Measurements from ENCODE around the gene SUCLG2. TPM values are rescaled to one million over a fixed set of nuclear protein-coding genes. Genes with fewer than 3 reads are reported as not detected.

Gene SUCLG2
- total RNA-seq, 2 experiments from 2014 or later: 28.3 to 44.7 TPM

DNA sequence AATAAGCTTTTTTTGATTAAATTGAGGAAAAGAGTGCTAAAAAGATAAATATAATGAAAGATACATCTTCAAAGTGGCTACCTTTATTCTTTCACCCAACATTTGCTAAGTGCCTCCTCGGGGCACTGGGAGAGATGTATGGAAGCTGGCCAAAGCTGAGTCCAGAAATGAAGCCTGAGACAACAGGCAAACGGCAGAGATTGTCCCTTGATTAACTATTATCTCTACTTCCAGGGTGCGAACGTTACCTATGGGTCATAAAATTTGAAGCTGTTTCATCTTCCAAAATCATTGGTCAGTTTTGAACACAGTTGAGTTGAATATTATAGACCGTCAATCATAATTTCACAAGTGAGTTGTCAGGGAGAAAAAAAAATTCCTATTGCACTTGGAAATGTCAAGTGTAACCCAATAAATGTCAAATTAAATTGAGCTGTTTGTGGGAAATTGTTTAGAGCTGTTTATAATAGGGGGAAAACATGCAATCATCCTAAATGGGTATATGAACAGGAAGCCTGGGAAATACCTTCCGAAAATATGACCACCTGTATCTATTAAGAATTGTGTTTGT, 73.9 kb downstream of the SUCLG2 start:
- no peak overlapping the region for H3K4me3 ChIP-seq (ENCODE audit: low read depth, low read length, poor library complexity, severe bottlenecking)
- H3K9me3 ChIP-seq (ENCODE audit: low read length): peaks cover 5% of the 10 kb centered on the region; the same call in 1 of the 2 replicates
- peaks cover 5% of the 10 kb centered on the region for H3K4me1 ChIP-seq (ENCODE audit: insufficient read depth, low read length, poor library complexity, severe bottlenecking)
- peaks cover 22% of the 10 kb centered on the region for H3K36me3 ChIP-seq (ENCODE audit: insufficient read depth, low read length)
- intact Hi-C loops (cut with micrococcal nuclease; ENCODE audit: unreplicated experiment): no loop called here
- H3K27ac ChIP-seq (ENCODE audit: low read depth, low read length, poor library complexity, severe bottlenecking): no peak overlapping the region
- no peaks in the 10 kb centered on the region for H3K79me2 ChIP-seq (ENCODE audit: insufficient read depth, low read depth, low read length)
- CTCF ChIA-PET (ENCODE audit: unreplicated experiment): no interaction called here
- no peak for TF ChIP-seq EZH2phosphoT487 (IDR thresholded peaks at IDR 0.05; ENCODE audit: borderline replicate concordance, low read depth, low read length)
- TF ChIP-seq, protein P1, sequence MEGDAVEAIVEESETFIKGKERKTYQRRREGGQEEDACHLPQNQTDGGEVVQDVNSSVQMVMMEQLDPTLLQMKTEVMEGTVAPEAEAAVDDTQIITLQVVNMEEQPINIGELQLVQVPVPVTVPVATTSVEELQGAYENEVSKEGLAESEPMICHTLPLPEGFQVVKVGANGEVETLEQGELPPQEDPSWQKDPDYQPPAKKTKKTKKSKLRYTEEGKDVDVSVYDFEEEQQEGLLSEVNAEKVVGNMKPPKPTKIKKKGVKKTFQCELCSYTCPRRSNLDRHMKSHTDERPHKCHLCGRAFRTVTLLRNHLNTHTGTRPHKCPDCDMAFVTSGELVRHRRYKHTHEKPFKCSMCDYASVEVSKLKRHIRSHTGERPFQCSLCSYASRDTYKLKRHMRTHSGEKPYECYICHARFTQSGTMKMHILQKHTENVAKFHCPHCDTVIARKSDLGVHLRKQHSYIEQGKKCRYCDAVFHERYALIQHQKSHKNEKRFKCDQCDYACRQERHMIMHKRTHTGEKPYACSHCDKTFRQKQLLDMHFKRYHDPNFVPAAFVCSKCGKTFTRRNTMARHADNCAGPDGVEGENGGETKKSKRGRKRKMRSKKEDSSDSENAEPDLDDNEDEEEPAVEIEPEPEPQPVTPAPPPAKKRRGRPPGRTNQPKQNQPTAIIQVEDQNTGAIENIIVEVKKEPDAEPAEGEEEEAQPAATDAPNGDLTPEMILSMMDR (conservative IDR thresholded peaks at IDR 0.05; ENCODE audit: low read length): no peak
- H4K20me1 ChIP-seq (ENCODE audit: insufficient read depth, low read length): no peaks in the 10 kb centered on the region
- H3K4me2 ChIP-seq (ENCODE audit: low read length): no peak overlapping the region
- H3K9me2 ChIP-seq (ENCODE audit: insufficient read depth, low read length): no peaks in the 10 kb centered on the region
- BruUV-seq (replicated peaks): no TSS peak
- POLR2A ChIA-PET: interaction anchor here (0.6 to 1.4 kb wide), 5 partner anchors 16 to 209 kb away, joined by 3 to 4 read pairs (median 3); no protein-coding TSS in a partner anchor
- H2AFZ ChIP-seq (ENCODE audit: low read length): no peak overlapping the region
- DNase-seq (ENCODE audit: low spot score): no peak

GRCh38 chr3:67578416-67578815, 76.0 kb downstream of the SUCLG2 start:
- no peak overlapping the region for H3K4me2 ChIP-seq (ENCODE audit: low read length)
- CTCF ChIA-PET (ENCODE audit: unreplicated experiment): no interaction called here
- no peaks in the 10 kb centered on the region for H3K9me3 ChIP-seq (ENCODE audit: low read length)
- H3K36me3 ChIP-seq (ENCODE audit: insufficient read depth, low read length): peaks cover 5% of the 10 kb centered on the region; the same call in 1 of the 2 replicates
- H3K4me1 ChIP-seq (ENCODE audit: insufficient read depth, low read length, poor library complexity, severe bottlenecking): no peaks in the 10 kb centered on the region
- no TSS peak for BruUV-seq (replicated peaks)
- no peaks in the 10 kb centered on the region for H4K20me1 ChIP-seq (ENCODE audit: insufficient read depth, low read length)
- no peak overlapping the region for H3K27ac ChIP-seq (ENCODE audit: low read depth, low read length, poor library complexity, severe bottlenecking)
- TF ChIP-seq, protein P1 (conservative IDR thresholded peaks at IDR 0.05; ENCODE audit: low read length): no peak
- no peak for TF ChIP-seq EZH2phosphoT487 (IDR thresholded peaks at IDR 0.05; ENCODE audit: borderline replicate concordance, low read depth, low read length)
- intact Hi-C loops (cut with micrococcal nuclease; ENCODE audit: unreplicated experiment): no loop called here
- no peaks in the 10 kb centered on the region for H3K9me2 ChIP-seq (ENCODE audit: insufficient read depth, low read length)
- POLR2A ChIA-PET: no interaction called here
- H2AFZ ChIP-seq (ENCODE audit: low read length): no peak overlapping the region
- no peak for DNase-seq (ENCODE audit: low spot score)
- no peaks in the 10 kb centered on the region for H3K79me2 ChIP-seq (ENCODE audit: insufficient read depth, low read depth, low read length)
- H3K4me3 ChIP-seq (ENCODE audit: low read depth, low read length, poor library complexity, severe bottlenecking): no peak overlapping the region

GRCh38 chr3:67576441-67576840, 78.0 kb downstream of the SUCLG2 start:
- intact Hi-C loops (cut with micrococcal nuclease; ENCODE audit: unreplicated experiment): no loop called here
- POLR2A ChIA-PET: no interaction called here

More at GRCh38 chr3:67576441-67576840, 78.0 kb downstream of the SUCLG2 start:
- TF ChIP-seq, protein P1 (conservative IDR thresholded peaks at IDR 0.05; ENCODE audit: low read length): no peak
- TF ChIP-seq EZH2phosphoT487 (IDR thresholded peaks at IDR 0.05; ENCODE audit: borderline replicate concordance, low read depth, low read length): no peak
- peaks cover 11% of the 10 kb centered on the region for H3K36me3 ChIP-seq (ENCODE audit: insufficient read depth, low read length)
- no peak overlapping the region for H3K27ac ChIP-seq (ENCODE audit: low read depth, low read length, poor library complexity, severe bottlenecking)
- H2AFZ ChIP-seq (ENCODE audit: low read length): no peak overlapping the region
- H3K4me2 ChIP-seq (ENCODE audit: low read length): no peak overlapping the region
- H3K4me1 ChIP-seq (ENCODE audit: insufficient read depth, low read length, poor library complexity, severe bottlenecking): no peaks in the 10 kb centered on the region
- H4K20me1 ChIP-seq (ENCODE audit: insufficient read depth, low read length): no peaks in the 10 kb centered on the region
- BruUV-seq (replicated peaks): no TSS peak
- no peak for DNase-seq (ENCODE audit: low spot score)
- H3K9me3 ChIP-seq (ENCODE audit: low read length): no peaks in the 10 kb centered on the region
- H3K9me2 ChIP-seq (ENCODE audit: insufficient read depth, low read length): no peaks in the 10 kb centered on the region
- no peak overlapping the region for H3K4me3 ChIP-seq (ENCODE audit: low read depth, low read length, poor library complexity, severe bottlenecking)
- CTCF ChIA-PET (ENCODE audit: unreplicated experiment): no interaction called here
- H3K79me2 ChIP-seq (ENCODE audit: insufficient read depth, low read depth, low read length): no peaks in the 10 kb centered on the region

All from OCI-LY7 (cell line).